ENCODE results near the gene SLC12A7.
"Not testable (repeated sequence)": the region's sequence is repeated elsewhere in the genome, so short reads cannot be mapped to it uniquely, and the experiment has no call there.

SLC12A7 gene

DNA sequence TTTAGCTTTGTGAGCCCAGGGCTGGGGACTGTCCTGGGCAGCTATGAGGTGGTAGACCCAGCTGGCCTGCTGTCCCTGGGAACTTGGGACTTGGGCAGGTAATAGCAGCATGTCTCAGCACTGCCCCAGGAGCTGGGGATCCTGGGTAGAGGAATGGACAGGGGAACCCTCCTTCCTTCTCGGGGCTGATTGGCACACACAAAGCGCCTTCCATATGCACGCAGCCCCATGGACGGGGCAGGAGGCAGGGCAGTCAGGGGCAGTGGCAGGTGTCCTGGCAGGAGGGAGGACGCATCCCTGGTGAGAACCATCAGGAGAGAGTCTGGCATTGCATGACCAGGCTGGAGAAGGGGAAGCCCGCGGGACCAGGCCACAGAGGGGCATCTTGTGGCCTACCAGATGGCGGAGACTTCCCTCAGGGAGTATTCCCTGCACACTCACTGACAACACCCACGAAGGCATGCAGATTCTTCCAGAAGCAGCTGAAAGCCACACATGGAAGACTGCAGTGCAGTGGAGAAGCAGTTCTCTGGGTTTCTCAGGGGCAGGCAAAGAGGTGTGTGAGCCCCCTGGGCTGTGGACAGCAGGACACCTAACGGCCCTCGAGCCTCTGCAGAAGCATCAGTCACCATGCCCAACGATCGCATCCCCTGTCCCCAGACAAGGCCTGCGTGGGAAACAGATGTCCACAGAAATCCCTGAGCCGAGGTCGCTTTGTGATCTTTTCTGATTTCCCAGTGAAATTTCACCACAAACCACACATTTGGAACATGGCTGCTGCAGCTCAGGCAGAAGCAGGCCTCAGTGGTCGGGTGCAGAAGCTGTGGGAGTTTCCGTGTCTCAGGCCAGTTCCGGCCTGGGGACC, 110.2 kb downstream of the SLC12A7 start:
- DNase-seq = no peak

DNA sequence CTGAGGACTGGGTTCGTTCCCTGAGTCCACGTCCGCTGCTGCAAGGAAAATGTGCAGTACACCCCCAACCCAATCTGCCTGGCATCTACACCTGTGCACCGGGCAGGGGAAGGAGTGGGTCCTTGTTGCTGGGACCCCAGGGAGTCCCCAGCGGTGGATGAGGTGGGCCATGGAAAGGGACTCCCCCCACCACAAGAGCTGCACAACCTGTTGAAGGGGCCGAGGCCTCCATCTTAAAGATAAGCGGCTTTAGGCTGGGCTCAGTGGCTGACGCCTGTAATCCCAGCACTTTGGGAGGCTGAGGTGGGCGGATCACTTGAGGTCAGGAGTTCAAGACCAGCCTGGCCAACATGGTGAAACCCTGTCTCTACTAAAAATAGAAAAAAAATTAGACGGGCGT, 111.0 kb downstream of the SLC12A7 start:
- not testable (repeated sequence) for DNase-seq
